Liver (tissue), 3 donors: ENCODE data around the gene TEX10.

Source experiments
- CTCF ChIP-seq: fragments of 150-350 bp; IDR thresholded peaks from 2 replicates; pipeline ENCODE4 v1.5.1; 2017; ENCODE audit warnings: improper control_type of control experiment, low read depth, low read length; ENCODE audit not compliant: missing input control
- GABPA ChIP-seq, 2 donors: IDR thresholded peaks in 1 of 2; conservative IDR thresholded peaks in 1 of 2; 2 replicates each; pipeline ENCODE4 v1.6.1; 2016; ENCODE audit warnings: antibody characterized with exemption in 2 of 2, mild to moderate bottlenecking in 1 of 2, moderate library complexity in 1 of 2
- MAX ChIP-seq: IDR thresholded peaks from 2 replicates; pipeline ENCODE4 v1.6.1; 2016; ENCODE audit warnings: antibody characterized with exemption
- RAD21 ChIP-seq, 2 donors: IDR thresholded peaks; 2 replicates each; pipeline ENCODE4 v1.6.1; 2016; ENCODE audit warnings: antibody characterized with exemption in 2 of 2, mild to moderate bottlenecking in 2 of 2
- REST ChIP-seq: IDR thresholded peaks from 2 replicates; pipeline ENCODE4 v1.6.1; 2016; ENCODE audit warnings: antibody characterized with exemption, mild to moderate bottlenecking
- SP1 ChIP-seq: IDR thresholded peaks from 2 replicates; pipeline ENCODE4 v1.6.1; 2018; ENCODE audit warnings: antibody characterized with exemption, mild to moderate bottlenecking
- TAF1 ChIP-seq: conservative IDR thresholded peaks from 2 replicates; pipeline ENCODE4 v1.6.1; 2016; ENCODE audit warnings: antibody characterized with exemption, mild to moderate bottlenecking
- YY1 ChIP-seq: IDR thresholded peaks from 2 replicates; pipeline ENCODE4 v1.6.1; 2016; ENCODE audit warnings: antibody characterized with exemption, mild to moderate bottlenecking
- donor health status: healthy.
- donor health status: healthy.

GRCh38 chr9:100364013-100364412 is 11.3 kb upstream of the TEX10 start:
- TF ChIP-seq CTCF (no peak), YY1 (no peak), RAD21 (IDR thresholded peaks at IDR 0.05) (no peak), REST (no peak), SP1 (no peak), TAF1 (no peak), MAX (no peak), GABPA (IDR thresholded peaks at IDR 0.05 in 1 of 2, conservative IDR thresholded peaks at IDR 0.05 in 1 of 2) (no peak)
